ENCODE measurements around the gene UTP14C.
A peak's percentile ranks its signal among the peaks of the same experiment; 100 is the strongest.
"Not testable (repeated sequence)": the region's sequence is repeated elsewhere in the genome, so short reads cannot be mapped to it uniquely, and the experiment has no call there.

UTP14C gene, protein sequence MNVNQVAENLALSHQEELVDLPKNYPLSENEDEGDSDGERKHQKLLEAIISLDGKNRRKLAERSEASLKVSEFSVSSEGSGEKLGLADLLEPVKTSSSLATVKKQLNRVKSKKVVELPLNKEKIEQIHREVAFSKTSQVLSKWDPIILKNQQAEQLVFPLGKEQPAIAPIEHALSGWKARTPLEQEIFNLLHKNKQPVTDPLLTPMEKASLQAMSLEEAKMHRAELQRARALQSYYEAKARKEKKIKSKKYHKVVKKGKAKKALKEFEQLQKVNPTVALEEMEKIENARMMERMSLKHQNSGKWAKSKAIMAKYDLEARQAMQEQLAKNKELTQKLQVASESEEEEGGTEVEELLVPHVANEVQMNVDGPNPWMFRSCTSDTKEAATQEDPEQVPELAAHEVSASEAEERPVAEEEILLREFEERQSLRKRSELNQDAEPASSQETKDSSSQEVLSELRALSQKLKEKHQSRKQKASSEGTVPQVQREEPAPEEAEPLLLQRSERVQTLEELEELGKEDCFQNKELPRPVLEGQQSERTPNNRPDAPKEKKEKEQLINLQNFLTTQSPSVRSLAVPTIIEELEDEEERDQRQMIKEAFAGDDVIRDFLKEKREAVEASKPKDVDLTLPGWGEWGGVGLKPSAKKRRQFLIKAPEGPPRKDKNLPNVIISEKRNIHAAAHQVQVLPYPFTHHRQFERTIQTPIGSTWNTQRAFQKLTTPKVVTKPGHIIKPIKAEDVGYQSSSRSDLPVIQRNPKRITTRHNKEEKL

GRCh38 chr13:52024481-52024880, at the start of gene UTP14C:
Gene UTP14C (plus strand): TSS chr13:52024691. CDS start chr13:52028805, 4,114 bp downstream.
- DNase-seq (ENCODE audit: low spot score): no peak

DNA sequence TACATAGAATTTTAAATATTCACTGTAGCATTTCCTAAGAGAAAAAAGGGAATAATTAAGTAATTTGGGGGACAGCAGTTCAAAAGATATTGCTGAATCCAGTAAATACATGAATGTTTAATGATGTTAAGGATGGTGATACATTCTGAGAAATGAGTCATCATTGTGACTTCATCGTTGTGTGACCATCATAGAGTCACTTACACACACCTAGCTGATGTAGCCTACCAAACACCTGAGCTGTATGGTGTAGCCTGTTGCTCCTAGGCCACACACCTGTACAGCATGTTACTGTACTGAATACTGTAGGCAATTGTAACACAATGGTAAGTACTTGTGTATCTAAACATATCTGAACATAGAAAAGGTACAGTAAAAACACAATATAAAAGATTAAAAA, 48.1 kb upstream of the UTP14C start:
- DNase-seq (ENCODE audit: low spot score): no peak

- no peak for DNase-seq (ENCODE audit: low spot score)
Measured at GRCh38 chr13:51976890-51977289, 47.6 kb upstream of the UTP14C start.

- DNase-seq (ENCODE audit: low spot score): no peak
Measured at GRCh38 chr13:51977625-51978024, 46.9 kb upstream of the UTP14C start.

GRCh38 chr13:51978796-51979556, 45.5 kb upstream of the UTP14C start:
- no peak for DNase-seq (ENCODE audit: low spot score)

DNA sequence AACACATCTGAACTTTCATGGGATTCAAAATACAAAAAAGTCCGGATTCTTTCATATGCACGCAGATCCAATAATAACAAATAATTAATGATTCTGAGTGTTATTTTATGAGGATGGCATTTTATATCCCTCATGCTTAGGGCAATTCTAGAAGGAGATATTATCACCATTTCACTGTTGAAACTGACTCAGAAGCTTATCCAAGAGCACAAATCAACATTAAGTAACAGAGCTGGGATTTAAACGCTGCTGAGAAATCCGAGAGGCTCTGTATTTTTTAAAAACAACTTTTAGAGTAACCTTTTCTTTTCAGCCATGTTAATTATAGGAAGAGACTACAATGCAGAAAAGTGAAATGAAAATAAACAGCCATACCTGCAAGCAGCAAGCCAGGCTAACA, 43.6 kb upstream of the UTP14C start:
- no peak for DNase-seq (ENCODE audit: low spot score)

- no peak for DNase-seq (ENCODE audit: low spot score)
Measured at GRCh38 chr13:51981355-51981754, 43.1 kb upstream of the UTP14C start.

DNA sequence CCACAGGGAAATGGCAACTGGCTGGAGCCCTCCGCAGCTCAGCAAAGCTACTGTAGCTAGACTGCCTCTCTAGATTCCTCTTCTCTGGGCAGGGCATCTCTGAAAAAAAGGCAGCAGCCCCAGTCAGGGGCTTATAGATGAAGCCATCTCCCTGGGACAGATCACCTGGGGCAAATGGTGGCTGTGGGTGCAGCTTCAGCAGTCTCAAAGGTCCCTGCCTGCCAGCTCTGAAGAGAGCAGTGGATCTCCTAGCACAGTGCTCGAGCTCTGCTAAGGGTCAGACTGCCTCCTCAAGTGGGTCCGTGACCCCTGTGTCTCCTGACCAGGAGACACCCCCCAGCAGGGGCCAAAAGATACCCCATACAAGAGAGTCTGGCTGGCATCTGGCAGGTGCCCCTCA, 41.2 kb upstream of the UTP14C start:
- DNase-seq (ENCODE audit: low spot score): not testable (repeated sequence)

- DNase-seq (ENCODE audit: low spot score): not testable (repeated sequence)
Measured at GRCh38 chr13:51984904-51985303, 39.6 kb upstream of the UTP14C start.

DNA sequence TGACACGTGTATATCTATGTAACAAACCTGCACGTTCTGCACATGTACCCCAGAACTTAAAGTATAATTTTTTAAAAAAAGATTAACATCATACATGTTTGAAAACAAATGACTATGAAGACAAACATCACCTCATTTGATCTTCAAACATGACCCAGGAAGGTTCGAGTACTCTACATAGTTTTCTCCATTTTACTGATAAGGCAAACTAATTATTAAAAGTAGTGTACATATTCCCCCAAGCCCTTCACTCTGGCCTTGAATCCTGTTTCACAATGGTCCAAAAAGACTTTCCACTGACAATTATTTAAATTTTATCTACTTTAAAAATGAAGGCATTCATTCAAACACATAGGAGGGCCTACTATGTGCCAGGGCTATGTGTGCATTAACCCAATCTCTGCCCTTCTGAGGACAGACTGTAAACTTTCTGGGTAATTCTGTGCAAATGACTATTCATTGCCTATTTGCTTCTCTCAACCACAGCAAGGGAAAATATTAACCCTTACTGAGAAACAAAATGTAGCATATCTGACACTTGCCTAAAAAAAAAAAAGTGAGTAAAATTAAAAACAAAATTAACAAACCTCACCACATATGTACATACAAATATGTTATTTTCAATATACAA, 35.4 kb upstream of the UTP14C start:
- no peak for DNase-seq (ENCODE audit: low spot score)

GRCh38 chr13:51993713-51994112, 30.8 kb upstream of the UTP14C start:
- no peak for DNase-seq (ENCODE audit: low spot score)

DNA sequence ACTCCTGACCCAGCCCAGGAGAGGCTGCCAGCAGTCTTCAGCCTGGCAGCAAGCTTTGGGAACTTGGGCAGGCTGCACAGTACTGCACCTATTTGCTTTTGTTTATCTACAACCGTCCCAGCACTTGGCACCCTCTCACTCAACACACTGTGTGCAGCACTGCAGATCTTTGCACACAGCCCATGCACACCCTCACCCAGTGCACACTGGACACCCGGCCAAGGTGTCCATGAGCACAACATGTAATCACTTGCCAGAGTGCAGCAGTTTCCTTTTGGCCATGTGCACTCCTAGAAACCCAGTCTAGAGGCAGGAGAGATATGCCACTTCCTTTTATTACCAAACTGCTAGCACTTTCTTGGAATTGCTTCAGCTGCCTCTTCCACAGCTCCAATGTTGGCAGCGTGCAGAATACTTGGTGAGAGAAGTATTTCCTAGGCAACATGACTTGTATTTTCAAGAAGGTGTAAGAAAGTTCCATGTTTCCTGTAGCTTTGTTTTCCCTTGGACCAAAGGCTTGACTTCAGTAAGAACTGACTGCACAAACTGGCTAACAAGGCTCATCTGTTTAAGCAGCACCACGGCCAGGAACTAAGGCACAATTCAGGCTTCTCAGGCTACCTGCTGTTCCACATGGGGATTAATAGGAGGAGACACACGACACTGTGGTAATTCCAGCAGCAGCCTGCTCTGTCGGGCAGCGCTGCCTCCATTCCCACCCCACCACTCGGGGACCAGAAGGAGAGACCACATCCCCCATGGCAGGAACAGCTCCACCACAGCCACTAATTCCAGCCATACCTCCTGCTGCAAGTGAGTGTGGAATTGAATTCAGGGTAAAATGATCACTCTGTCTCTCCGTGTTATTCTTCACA, 28.6 kb upstream of the UTP14C start:
- DNase-seq (ENCODE audit: low spot score): no peak

DNA sequence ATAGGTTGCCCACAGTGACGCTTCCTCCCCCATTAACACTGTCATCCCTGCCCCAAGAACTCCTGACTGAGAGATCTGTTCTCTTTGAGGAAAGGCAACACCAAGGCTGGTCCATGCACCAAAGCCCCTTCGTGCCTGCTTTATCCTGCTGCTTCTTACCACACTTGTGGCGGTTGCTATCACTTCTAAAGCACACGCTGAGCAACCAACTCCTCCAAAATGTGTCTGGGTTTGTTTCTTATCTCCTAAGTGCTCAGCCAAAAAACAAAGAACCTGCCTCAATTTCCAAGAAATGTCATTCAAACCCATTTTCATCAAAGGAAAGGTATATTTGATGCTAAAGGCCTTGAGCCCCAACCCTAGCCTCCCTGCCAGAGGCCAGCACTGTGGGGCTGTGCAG, 27.9 kb upstream of the UTP14C start:
- no peak for DNase-seq (ENCODE audit: low spot score)

DNA sequence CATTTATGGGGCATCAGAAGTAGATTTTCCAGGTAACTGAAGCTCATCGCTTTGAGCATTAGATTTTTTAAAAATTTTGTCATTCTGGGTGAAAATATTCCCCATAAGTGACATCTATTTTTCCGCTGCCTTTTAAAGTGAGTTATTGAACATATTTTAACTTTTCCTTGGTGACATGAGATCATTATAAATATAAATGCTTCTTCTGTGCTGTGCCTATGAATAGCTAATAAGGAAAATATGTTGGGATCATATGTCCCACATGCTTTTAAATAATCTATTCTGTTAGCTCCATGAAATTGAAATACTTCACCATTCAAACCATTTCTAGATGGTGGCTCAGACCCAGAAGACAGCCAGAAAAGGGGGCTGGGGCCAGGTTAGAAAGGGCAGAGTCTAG, 27.3 kb upstream of the UTP14C start:
- DNase-seq (ENCODE audit: low spot score): no peak

DNA sequence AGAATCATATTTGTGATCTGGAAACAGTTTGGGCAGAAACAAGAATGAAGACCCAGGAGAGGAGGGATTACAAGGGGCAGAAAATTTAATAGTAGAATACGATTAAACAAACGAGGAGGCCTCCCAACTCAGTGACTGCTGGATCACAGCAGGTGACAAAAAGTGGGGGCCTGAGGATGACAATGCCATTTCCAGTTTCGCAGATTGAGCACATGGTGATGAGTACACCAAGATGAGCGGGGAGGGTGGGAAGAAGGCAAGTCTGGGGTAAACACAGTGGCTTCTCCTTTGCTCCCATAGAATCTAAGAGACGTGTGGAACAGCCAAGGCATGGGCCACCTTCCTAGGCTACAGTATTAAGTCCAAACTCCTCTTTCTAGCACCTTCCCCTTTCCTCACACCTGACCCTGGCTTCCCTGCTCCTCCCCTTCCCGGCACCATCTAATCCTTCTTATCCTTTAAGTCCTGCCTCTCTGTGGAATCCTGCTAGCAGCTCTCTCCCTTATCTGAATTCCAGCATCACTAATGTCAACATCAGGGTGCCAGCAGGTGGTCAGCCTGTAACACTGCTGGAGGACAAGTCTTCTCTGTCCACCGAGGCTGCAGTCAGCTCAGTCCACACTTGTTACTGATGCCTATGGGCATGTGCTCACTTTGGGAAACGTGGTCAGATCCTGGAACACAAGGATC, 26.7 kb upstream of the UTP14C start:
- DNase-seq (ENCODE audit: low spot score): peak; percentile 44

GRCh38 chr13:51998723-51999509, 25.6 kb upstream of the UTP14C start:
- no peak for DNase-seq (ENCODE audit: low spot score)

DNA sequence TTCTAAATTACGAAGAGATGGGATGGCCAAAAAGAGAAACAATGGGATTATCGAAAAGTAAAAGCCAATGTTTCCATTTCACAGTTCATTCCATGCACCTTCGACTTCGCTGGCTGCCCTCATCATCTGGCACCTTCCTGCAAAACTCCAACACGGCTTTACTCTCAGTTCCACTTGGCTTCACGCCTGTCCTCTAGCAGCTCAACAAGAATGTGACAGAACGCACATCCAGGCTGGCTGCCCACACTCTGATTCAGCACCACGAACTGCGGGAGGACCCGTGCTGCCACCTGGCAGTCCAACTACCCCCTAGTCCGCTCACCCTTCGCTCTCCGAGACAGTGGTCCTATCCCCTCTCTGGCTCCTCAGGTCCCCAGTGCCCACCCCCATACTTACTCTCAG, 25.0 kb upstream of the UTP14C start:
- DNase-seq (ENCODE audit: low spot score): no peak

- no peak for DNase-seq (ENCODE audit: low spot score)
Measured at GRCh38 chr13:51999921-52000320, 24.6 kb upstream of the UTP14C start.

DNA sequence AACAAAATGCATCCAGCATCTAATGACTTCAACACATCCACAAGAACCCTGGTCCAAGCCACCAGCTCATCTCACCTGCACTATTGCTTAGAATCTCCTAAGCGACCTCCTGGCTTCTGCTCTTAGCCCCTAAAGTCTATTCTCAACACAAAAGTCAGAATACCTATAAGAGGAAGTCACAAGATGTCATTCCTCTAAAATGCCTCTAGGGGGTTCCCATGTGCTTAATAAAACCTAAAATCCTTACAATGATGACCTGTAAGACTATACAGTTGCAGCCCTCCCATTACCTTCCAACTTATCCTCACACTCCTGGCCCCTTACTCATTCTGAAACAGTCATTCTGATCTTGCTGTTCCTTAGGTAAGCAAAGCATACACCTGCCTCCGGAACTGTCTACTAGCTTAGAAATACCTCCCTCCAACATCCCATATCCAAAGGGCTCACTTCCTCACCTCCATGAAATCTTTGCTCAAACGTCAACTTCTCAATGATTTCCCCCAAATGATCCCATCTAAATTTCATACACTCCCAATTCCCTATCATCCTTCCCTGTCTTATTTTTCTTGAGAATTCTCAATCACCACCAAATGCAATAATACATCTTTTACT, 23.3 kb upstream of the UTP14C start:
- DNase-seq (ENCODE audit: low spot score): peak; percentile 52

All from D341Med (cell line).